Parathyroid adenoma (tissue), 2 donors: ENCODE data around the gene LONRF3.
"Not testable (repeated sequence)": the region's sequence is repeated elsewhere in the genome, so short reads cannot be mapped to it uniquely, and the experiment has no call there.

Experiments
- H2AFZ ChIP-seq: fragments of 300-600 bp; sonication (generic); one replicate; pipeline ENCODE4 v1.7.0; 2017; ENCODE audit warnings: antibody characterized with exemption, mild to moderate bottlenecking
- H3K27ac ChIP-seq: fragments of 300-600 bp; sonication (generic); one replicate; pipeline ENCODE4 v1.7.0; 2017
- H3K27me3 ChIP-seq: fragments of 300-600 bp; sonication (generic); one replicate; pipeline ENCODE4 v1.7.0; 2017; ENCODE audit warnings: low read length; ENCODE audit not compliant: control insufficient read depth, insufficient read depth
- H3K36me3 ChIP-seq: fragments of 300-600 bp; sonication (generic); one replicate; pipeline ENCODE4 v1.7.0; 2017; ENCODE audit warnings: low read length; ENCODE audit not compliant: control insufficient read depth, insufficient read depth
- H3K4me1 ChIP-seq: fragments of 300-600 bp; sonication (generic); one replicate; pipeline ENCODE4 v1.7.0; 2017; ENCODE audit warnings: control low read depth
- H3K4me2 ChIP-seq: fragments of 300-600 bp; sonication (generic); one replicate; pipeline ENCODE4 v1.7.0; 2017; ENCODE audit warnings: low read length
- H3K4me3 ChIP-seq: fragments of 300-600 bp; sonication (generic); one replicate; pipeline ENCODE4 v1.7.0; 2017; ENCODE audit warnings: low read depth, low read length
- H3K79me2 ChIP-seq: fragments of 300-600 bp; sonication (generic); one replicate; pipeline ENCODE4 v1.7.0; 2017; ENCODE audit warnings: control low read depth
- H3K9ac ChIP-seq: fragments of 300-600 bp; sonication (generic); one replicate; pipeline ENCODE4 v1.7.0; 2017; ENCODE audit warnings: mild to moderate bottlenecking
- H3K9me3 ChIP-seq: fragments of 300-600 bp; sonication (generic); one replicate; pipeline ENCODE4 v1.7.0; 2017; ENCODE audit warnings: low read length; ENCODE audit not compliant: control insufficient read depth
- TF ChIP-seq, protein P1 (sequence below): fragments of 300-600 bp; sonication (generic); IDR thresholded peaks from one replicate; pipeline ENCODE4 v1.7.0; 2017; ENCODE audit warnings: antibody characterized with exemption, mild to moderate bottlenecking
- donor health status: primary hyperparathyroidism.

Gene LONRF3

DNA sequence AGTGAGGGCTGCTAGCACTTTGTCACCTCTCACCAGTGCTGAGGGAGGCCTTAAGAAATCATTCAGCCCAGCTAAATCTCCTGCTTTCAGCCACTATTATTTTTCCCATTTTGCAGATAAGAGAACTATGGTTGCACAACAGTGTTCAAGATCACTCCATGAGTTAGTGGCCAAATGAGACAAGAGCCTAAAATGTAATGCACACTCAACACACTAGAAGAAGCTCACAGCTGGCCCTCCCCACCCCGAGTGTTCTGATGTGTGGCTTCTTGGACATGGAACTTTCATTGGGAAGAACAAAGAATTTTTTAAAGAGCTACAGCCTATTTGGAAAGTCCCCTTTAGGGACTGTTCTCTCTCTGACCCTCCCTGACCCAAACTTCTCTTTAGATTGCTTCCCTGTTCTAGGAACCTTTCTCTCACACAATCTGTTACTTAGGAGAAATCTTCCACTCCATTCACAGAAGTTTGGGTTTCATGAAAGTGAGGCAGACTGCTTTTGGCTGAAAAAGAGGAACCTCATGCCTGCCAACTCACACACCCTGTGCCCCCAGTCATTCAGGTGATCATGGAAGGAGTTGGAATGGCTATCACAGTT is 54.4 kb downstream of the LONRF3 start:
- Histone ChIP-seq H3K9ac (no peak overlapping the region), H3K9me3 (no peaks in the 10 kb centered on the region)
- TF ChIP-seq, protein P1, sequence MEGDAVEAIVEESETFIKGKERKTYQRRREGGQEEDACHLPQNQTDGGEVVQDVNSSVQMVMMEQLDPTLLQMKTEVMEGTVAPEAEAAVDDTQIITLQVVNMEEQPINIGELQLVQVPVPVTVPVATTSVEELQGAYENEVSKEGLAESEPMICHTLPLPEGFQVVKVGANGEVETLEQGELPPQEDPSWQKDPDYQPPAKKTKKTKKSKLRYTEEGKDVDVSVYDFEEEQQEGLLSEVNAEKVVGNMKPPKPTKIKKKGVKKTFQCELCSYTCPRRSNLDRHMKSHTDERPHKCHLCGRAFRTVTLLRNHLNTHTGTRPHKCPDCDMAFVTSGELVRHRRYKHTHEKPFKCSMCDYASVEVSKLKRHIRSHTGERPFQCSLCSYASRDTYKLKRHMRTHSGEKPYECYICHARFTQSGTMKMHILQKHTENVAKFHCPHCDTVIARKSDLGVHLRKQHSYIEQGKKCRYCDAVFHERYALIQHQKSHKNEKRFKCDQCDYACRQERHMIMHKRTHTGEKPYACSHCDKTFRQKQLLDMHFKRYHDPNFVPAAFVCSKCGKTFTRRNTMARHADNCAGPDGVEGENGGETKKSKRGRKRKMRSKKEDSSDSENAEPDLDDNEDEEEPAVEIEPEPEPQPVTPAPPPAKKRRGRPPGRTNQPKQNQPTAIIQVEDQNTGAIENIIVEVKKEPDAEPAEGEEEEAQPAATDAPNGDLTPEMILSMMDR: no peak

DNA sequence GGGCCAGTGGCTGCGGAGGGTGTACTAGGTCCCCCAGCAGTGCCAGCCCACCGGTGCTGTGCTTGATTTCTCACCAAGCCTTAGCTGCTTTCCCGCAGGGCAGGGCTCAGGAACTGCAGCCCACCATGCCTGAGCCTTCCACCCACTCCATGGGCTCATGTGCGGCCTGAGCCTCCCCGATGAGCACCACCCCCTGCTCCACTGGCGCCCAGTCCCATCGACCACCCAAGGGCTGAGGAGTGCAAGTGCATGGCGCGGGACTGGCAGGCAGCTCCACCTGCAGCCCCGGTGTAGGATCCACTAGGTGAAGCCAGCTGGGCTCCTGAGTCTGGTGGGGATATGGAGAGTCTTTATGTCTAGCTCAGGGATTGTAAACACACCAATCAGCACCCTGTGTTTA is 55.2 kb downstream of the LONRF3 start:
- H3K4me1 ChIP-seq, H3K9me3 ChIP-seq, H2AFZ ChIP-seq, H3K4me2 ChIP-seq, H3K4me3 ChIP-seq, H3K9ac ChIP-seq, H3K36me3 ChIP-seq, H3K27me3 ChIP-seq, H3K79me2 ChIP-seq, H3K27ac ChIP-seq: not testable (repeated sequence)

More for the DNA sequence above, 54.4 kb downstream of the LONRF3 start:
- Histone ChIP-seq H3K4me3 (no peak overlapping the region), H3K79me2 (no peaks in the 10 kb centered on the region), H3K4me1 (no peaks in the 10 kb centered on the region), H3K27me3 (no peaks in the 10 kb centered on the region), H3K4me2 (no peak overlapping the region), H2AFZ (no peak overlapping the region), H3K36me3 (no peaks in the 10 kb centered on the region), H3K27ac (no peak overlapping the region)

DNA sequence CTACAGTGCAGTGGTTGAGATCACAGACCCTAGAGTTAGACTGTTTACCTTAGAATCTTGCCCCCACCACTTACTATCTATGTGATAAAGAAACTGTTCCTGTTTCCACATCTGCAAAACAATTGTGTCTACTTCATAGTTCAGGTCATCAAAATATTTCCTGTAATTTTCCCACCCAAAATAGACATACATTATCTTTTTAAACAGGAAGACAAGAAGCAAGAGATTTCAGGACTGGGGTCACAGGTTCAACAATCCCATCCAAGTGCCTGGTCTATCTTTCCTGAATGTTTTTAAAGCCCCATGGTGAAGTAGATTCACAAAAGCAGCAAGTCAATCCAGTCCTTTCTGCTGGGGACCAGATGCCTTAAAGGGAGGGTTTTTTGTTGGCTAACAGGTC is 56.6 kb downstream of the LONRF3 start:
- H3K9ac ChIP-seq: no peak overlapping the region
- no peaks in the 10 kb centered on the region for H3K9me3 ChIP-seq
- TF ChIP-seq, protein P1: no peak
- no peak overlapping the region for H3K4me3 ChIP-seq
- no peak overlapping the region for H2AFZ ChIP-seq
- H3K4me2 ChIP-seq: no peak overlapping the region
- H3K36me3 ChIP-seq: no peaks in the 10 kb centered on the region
- H3K79me2 ChIP-seq: no peaks in the 10 kb centered on the region
- H3K4me1 ChIP-seq: no peaks in the 10 kb centered on the region
- no peaks in the 10 kb centered on the region for H3K27me3 ChIP-seq
- no peak overlapping the region for H3K27ac ChIP-seq

DNA sequence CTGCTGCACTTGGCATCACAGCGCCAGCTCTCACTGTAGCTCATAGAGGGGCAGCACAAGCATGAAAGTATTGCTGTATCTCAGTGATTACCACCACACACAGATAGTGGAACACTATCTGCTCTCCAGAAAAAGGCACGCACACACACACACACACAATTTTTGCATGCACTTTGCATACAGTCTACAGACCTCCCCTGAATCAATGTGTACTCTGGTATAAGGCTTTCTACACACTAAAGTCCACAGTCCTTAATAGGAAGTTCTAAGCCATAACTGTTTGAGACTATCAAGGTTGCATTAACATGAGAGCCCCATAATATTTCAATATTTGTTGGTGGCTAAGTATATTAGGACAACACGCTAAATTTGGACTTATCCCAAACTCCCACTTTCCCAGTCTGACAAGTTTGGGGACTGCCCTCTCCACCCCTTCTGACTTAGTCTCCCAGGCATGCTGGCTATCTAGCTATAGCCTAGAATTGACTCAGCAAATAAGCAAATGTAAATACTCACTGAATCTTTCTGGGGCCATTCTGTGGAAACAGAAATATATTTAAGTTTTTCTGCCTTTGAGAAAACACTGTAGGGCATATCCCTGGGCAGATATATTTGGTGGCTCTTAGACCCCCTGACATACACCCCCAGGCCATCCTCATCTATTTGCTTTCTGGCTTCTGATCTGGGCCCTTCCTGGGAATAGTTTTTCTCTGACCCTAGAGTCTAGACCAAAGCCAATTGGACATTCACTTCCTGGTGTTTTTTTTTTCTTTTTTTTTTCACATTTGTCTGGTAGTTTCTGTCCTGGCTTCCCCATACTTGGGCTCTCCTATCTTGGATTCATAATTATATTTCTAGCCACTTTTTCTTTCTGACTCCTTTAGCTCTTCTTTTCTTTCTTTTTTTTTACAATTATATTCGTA is 62.0 kb downstream of the LONRF3 start:
- Histone ChIP-seq H2AFZ (no peak overlapping the region), H3K36me3 (no peaks in the 10 kb centered on the region), H3K79me2 (no peaks in the 10 kb centered on the region), H3K27me3 (no peaks in the 10 kb centered on the region), H3K4me3 (no peak overlapping the region), H3K9me3 (no peaks in the 10 kb centered on the region), H3K27ac (no peak overlapping the region), H3K4me1 (no peaks in the 10 kb centered on the region), H3K9ac (no peak overlapping the region), H3K4me2 (no peak overlapping the region)
- TF ChIP-seq, protein P1: no peak

DNA sequence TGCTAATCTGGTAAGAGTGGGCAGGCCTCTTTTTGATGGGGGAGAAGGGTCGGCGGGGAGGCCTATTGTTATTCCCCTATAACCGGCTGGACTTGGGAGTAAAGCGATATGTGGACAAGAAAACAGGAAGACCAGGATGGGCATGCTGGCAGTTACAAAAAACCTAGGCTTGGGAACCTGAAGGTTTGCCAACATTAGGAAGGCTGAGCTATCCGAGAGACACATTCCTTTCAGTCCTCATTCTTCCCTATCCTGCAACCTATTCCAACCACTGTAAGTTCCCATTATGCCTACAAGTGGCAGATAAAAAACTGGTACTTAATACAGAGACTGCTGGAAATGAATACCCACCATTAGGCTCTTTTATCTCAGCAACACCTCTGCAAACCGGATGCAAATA is 66.0 kb downstream of the LONRF3 start:
- no peaks in the 10 kb centered on the region for H3K4me1 ChIP-seq
- H3K9me3 ChIP-seq: no peaks in the 10 kb centered on the region
- TF ChIP-seq, protein P1: no peak
- no peak overlapping the region for H2AFZ ChIP-seq
- no peak overlapping the region for H3K27ac ChIP-seq
- no peaks in the 10 kb centered on the region for H3K36me3 ChIP-seq
- H3K4me2 ChIP-seq: no peak overlapping the region
- no peak overlapping the region for H3K9ac ChIP-seq
- H3K4me3 ChIP-seq: no peak overlapping the region
- H3K79me2 ChIP-seq: no peaks in the 10 kb centered on the region
- no peaks in the 10 kb centered on the region for H3K27me3 ChIP-seq
